GM12872 (cell line): ENCODE results near the gene SLAIN2.

Experiments
- CTCF ChIP-seq: IDR thresholded peaks from 3 replicates; pipeline ENCODE4 v1.5.1; 2011; ENCODE audit warnings: low read depth, mild to moderate bottlenecking, low read length, moderate library complexity; ENCODE audit not compliant: insufficient read depth

SLAIN2 gene

GRCh38 chr4:48400416-48400815 lies 59.1 kb downstream of the SLAIN2 start:
- no peak for TF ChIP-seq CTCF

- TF ChIP-seq CTCF: no peak
Measured at GRCh38 chr4:48403358-48403757, 62.0 kb downstream of the SLAIN2 start.

GRCh38 chr4:48403779-48404178 lies 62.5 kb downstream of the SLAIN2 start:
- TF ChIP-seq CTCF: no peak

- no peak for TF ChIP-seq CTCF
Measured at GRCh38 chr4:48405924-48406323, 64.6 kb downstream of the SLAIN2 start.

- TF ChIP-seq CTCF: no peak
Measured at GRCh38 chr4:48409203-48409602, 67.9 kb downstream of the SLAIN2 start.

- TF ChIP-seq CTCF: no peak
Measured at GRCh38 chr4:48410812-48411211, 69.5 kb downstream of the SLAIN2 start.

- no peak for TF ChIP-seq CTCF
Measured at GRCh38 chr4:48420144-48420543, 78.8 kb downstream of the SLAIN2 start.

- TF ChIP-seq CTCF: no peak
Measured at GRCh38 chr4:48421101-48421500, 79.8 kb downstream of the SLAIN2 start.
